BJ (cell line): Measurements from ENCODE around the gene ZNF165. TPM values are rescaled to one million over a fixed set of nuclear protein-coding genes. Genes with fewer than 3 reads are reported as not detected.
A peak's percentile ranks its signal among the peaks of the same experiment; 100 is the strongest.

Experiments
- CTCF ChIA-PET: fragments of 350-600 bp; formaldehyde crosslinking; extraction: SDS; loops from one replicate; lab custom pipeline; 2021; ENCODE audit warnings: antibody characterized with exemption, inconsistent platforms; lab: Yijun Ruan, JAX
- POLR2A ChIA-PET: fragments of 300-600 bp; sonication (Branson Sonifier 250); formaldehyde crosslinking; extraction: SDS; loops from one replicate; lab custom pipeline; 2021; ENCODE audit warnings: antibody characterized with exemption; lab: Charles Lee
- DNase-seq: peaks from one replicate; pipeline ENCODE4 v3.0.0-alpha.2; 2011; ENCODE audit warnings: low read depth
- H3K27me3 ChIP-seq: 2 replicates; pipeline ENCODE4 v1.6.0; 2011; ENCODE audit warnings: low read length; ENCODE audit not compliant: control insufficient read depth, insufficient read depth
- H3K36me3 ChIP-seq: 2 replicates; pipeline ENCODE4 v1.5.1; 2011; ENCODE audit warnings: low read length; ENCODE audit not compliant: control insufficient read depth, insufficient read depth
- H3K4me3 ChIP-seq: 2 replicates; pipeline ENCODE4 v1.5.1; 2011; ENCODE audit warnings: low read depth, mild to moderate bottlenecking, control low read depth, low read length
- polyA plus RNA-seq: library from polyadenylated mRNA; depleted of rRNA; stranded (reverse); fragments of >200 nt; gene quantifications from 2 replicates; pipeline ENCODE4 v1.2.3, GENCODE V29; 2011
- TF ChIP-seq, protein P1 (sequence below): IDR thresholded peaks from 2 replicates; pipeline ENCODE4 v1.5.1; 2011; ENCODE audit warnings: low read depth, mild to moderate bottlenecking, control low read depth, inconsistent platforms, low read length, moderate library complexity; ENCODE audit not compliant: insufficient read depth

The ZNF165 gene
- polyA plus RNA-seq, 1 experiment: 0.10 TPM

DNA sequence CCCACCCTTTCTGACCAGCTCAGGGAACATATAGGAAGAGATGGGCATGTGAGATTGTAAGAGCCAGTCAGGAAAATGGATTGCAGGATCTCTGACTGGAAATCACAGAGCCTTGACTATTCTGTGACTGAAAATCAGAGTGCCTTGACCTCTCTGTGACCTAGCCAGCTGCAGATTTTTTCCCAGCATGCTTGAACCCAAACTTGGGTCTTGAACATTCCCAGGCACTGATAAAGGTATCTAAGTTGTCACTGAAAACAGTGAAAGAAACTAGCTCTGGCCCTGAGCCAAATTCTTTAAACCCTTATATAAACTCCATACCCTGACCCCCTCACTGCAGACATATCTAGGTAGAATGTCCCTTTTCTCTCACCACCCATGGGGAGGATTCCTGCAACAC lies 2.3 kb upstream of the ZNF165 start:
- Histone ChIP-seq H3K4me3 (no peak overlapping the region), H3K27me3 (no peaks in the 10 kb centered on the region), H3K36me3 (no peaks in the 10 kb centered on the region)
- ChIA-PET POLR2A (no interaction called here), CTCF (no interaction called here)
- DNase-seq: no peak
- TF ChIP-seq, protein P1, sequence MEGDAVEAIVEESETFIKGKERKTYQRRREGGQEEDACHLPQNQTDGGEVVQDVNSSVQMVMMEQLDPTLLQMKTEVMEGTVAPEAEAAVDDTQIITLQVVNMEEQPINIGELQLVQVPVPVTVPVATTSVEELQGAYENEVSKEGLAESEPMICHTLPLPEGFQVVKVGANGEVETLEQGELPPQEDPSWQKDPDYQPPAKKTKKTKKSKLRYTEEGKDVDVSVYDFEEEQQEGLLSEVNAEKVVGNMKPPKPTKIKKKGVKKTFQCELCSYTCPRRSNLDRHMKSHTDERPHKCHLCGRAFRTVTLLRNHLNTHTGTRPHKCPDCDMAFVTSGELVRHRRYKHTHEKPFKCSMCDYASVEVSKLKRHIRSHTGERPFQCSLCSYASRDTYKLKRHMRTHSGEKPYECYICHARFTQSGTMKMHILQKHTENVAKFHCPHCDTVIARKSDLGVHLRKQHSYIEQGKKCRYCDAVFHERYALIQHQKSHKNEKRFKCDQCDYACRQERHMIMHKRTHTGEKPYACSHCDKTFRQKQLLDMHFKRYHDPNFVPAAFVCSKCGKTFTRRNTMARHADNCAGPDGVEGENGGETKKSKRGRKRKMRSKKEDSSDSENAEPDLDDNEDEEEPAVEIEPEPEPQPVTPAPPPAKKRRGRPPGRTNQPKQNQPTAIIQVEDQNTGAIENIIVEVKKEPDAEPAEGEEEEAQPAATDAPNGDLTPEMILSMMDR: no peak

DNA sequence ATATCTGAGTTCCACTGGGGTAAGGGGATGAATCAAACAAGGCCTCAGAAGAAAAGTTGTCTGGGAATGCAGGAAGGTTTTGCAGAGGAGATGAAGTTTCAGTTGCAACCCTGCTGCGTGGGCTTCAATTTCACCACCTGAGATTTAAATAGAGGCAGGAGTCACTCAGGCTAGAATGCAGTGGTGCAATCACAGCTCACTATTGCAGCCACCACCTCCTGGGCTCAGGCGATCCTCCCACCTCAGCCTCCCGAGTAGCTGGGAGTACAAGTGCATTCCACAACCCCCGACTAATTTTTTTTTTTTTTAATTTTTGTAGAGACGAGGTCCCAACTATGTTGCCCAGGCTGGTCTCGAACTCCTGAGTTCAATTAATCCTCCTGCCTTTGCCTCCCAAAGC lies 1.5 kb upstream of the ZNF165 start:
- ChIA-PET CTCF (interaction anchor here (0.8 kb wide), 1 partner anchor 10 kb away, joined by 3 read pairs; no protein-coding TSS in a partner anchor), POLR2A (no interaction called here)
- Histone ChIP-seq H3K27me3 (no peaks in the 10 kb centered on the region), H3K36me3 (no peaks in the 10 kb centered on the region), H3K4me3 (no peak overlapping the region)
- TF ChIP-seq, protein P1: no peak
- DNase-seq: no peak

DNA sequence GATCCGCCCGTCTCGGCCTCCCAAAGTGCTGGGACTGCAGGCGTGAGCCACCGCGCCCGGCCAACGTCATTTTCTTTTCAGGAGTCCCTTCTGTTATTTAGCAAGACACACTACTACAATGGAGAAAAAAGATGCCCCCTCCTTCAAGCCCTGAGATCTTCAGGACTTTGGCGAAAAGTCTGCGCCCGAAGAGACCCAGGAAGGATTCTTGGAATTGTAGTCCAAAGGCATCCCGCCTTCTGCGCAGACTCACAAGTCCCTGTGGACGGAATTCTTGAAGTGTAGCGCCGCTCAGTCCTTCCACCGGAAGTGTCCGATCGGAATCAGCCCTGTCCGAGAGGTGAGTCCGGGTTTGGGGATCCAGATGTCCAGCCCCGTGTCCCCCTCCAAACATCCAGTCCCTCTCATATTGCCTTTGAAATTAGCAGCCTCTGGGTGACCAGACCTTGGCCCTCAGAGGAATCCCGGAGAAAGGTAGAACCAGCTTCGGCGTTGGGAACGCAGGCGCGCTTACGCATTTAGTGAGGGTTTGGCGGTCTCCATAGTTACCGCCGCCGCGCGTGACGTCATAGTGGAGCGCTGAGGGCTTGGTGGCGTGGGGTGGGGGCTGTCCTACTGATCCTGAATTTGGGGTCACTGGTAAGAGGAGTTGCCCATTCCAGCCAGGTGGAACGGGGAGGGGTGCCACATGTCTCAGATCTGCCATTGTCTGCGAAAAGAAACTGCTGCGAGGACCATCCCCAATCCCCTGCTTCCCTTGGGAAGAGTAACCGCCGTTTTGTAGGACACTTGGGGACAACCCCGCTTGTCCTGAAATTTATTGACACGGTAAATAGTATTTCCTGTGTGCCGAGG lies 490 bp downstream of the ZNF165 start:
- POLR2A ChIA-PET: no interaction called here

DNA sequence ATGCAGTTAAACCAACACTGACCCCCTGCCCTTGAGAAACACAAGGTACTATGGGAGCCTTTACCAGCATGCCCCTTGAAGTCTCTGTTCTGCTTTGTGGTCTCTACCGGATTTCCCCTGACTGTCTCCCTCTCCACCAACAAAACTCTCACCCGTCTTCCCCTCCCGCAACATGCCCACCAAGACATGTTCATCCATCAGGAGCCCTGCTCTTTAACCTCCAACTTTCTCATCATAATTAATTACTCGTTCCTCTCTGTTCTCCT lies 1.1 kb downstream of the ZNF165 start:
- ChIA-PET POLR2A (no interaction called here), CTCF (no interaction called here)
- DNase-seq: no peak

More for the DNA sequence above, 490 bp downstream of the ZNF165 start:
- no peaks in the 10 kb centered on the region for H3K36me3 ChIP-seq
- peak overlapping the region; percentile 67 for H3K4me3 ChIP-seq
- TF ChIP-seq, protein P1: no peak
- CTCF ChIA-PET: no interaction called here
- peak; percentile 79 for DNase-seq
- H3K27me3 ChIP-seq: no peaks in the 10 kb centered on the region

DNA sequence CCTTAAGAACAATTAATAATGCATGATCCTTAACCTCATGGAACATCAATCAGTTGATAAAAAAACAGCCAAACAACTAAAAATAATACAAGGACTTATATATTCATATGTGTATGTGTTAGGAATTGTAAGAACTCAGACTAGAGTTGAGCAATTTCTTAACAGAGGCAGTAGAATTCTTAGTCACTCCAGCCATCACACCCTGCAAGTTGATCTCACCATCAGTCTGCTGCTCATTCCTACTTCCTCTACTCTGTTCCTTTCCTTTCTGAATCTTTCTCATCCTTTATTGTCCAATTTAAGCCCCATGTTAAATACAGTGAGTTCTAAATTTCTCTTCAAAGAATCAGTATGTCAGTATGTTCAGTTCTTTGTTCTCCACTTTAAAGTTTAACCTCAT lies 2.6 kb downstream of the ZNF165 start:
- TF ChIP-seq, protein P1: no peak
- no peak for DNase-seq
- ChIA-PET POLR2A (no interaction called here), CTCF (no interaction called here)
- Histone ChIP-seq H3K36me3 (no peaks in the 10 kb centered on the region), H3K4me3 (no peak overlapping the region), H3K27me3 (no peaks in the 10 kb centered on the region)

More for the DNA sequence above, 1.1 kb downstream of the ZNF165 start:
- TF ChIP-seq, protein P1: no peak
- Histone ChIP-seq H3K36me3 (no peaks in the 10 kb centered on the region), H3K27me3 (no peaks in the 10 kb centered on the region), H3K4me3 (peak overlapping the region; percentile 67)
